GM23338 (cell line): ENCODE results near the gene SDC3. TPM values are rescaled to one million over a fixed set of nuclear protein-coding genes. Genes with fewer than 3 reads are reported as not detected.

Source experiments
- ATAC-seq: fragments of 200-7000 bp; cut with Tn5 transposase; 3 replicates; pipeline ENCODE4 v1.9.1; 2020
- DNase-seq: peaks from one replicate; pipeline ENCODE4 v3.0.0-alpha.2; 2015; ENCODE audit warnings: low spot score
- H2AFZ ChIP-seq: fragments of 200-600 bp; sonication (generic); 2 replicates; pipeline ENCODE4 v1.8.0; 2016; ENCODE audit warnings: antibody characterized with exemption, mild to moderate bottlenecking, moderate library complexity
- H3F3A ChIP-seq: fragments of 200-600 bp; sonication (generic); replicated peaks from 2 replicates; pipeline ENCODE4 v1.8.0; 2017; ENCODE audit warnings: antibody characterized with exemption, mixed run types, low read depth
- H3K27ac ChIP-seq: fragments of 200-600 bp; sonication (generic); 2 replicates; pipeline ENCODE4 v1.6.1; 2016; ENCODE audit warnings: low read depth
- H3K27me3 ChIP-seq: fragments of 200-600 bp; sonication (generic); 2 replicates; pipeline ENCODE4 v1.8.0; 2016; ENCODE audit warnings: mild to moderate bottlenecking, mixed run types, moderate library complexity; ENCODE audit not compliant: insufficient read depth
- H3K36me3 ChIP-seq: fragments of 200-600 bp; sonication (generic); 2 replicates; pipeline ENCODE4 v1.8.0; 2016; ENCODE audit warnings: mild to moderate bottlenecking; ENCODE audit not compliant: insufficient read depth
- H3K4me1 ChIP-seq: fragments of 200-600 bp; sonication (generic); 2 replicates; pipeline ENCODE4 v1.8.0; 2016; ENCODE audit warnings: mild to moderate bottlenecking, moderate library complexity; ENCODE audit not compliant: insufficient read depth
- H3K4me2 ChIP-seq: fragments of 200-600 bp; sonication (generic); 2 replicates; pipeline ENCODE4 v1.7.1; 2017; ENCODE audit warnings: mixed run types
- H3K4me3 ChIP-seq: fragments of 200-600 bp; sonication (generic); 2 replicates; pipeline ENCODE4 v1.6.1; 2016; ENCODE audit warnings: mixed run types
- H3K79me2 ChIP-seq: fragments of 200-600 bp; sonication (generic); replicated peaks from 2 replicates; pipeline ENCODE4 v1.8.0; 2017; ENCODE audit warnings: mild to moderate bottlenecking; ENCODE audit not compliant: insufficient read depth
- H3K9me2 ChIP-seq: fragments of 200-600 bp; sonication (generic); 2 replicates; pipeline ENCODE4 v1.8.0; 2017; ENCODE audit not compliant: insufficient read depth
- H4K20me1 ChIP-seq: fragments of 200-600 bp; sonication (generic); replicated peaks from 2 replicates; pipeline ENCODE4 v1.8.0; 2017; ENCODE audit warnings: mild to moderate bottlenecking; ENCODE audit not compliant: insufficient read depth
- H3K27ac Mint-ChIP-seq: 2 replicates; pipeline ENCODE4 v1.8.0; 2020; ENCODE audit warnings: inconsistent platforms, mild to moderate bottlenecking, moderate library complexity, mixed read lengths
- H3K27me3 Mint-ChIP-seq: 3 replicates; pipeline ENCODE4 v1.8.0; 2022; ENCODE audit warnings: low read depth, mild to moderate bottlenecking, moderate library complexity, mixed read lengths, inconsistent platforms; ENCODE audit not compliant: insufficient read depth, poor library complexity
- H3K36me3 Mint-ChIP-seq: 3 replicates; pipeline ENCODE4 v1.8.0; 2021; ENCODE audit warnings: low read depth, mild to moderate bottlenecking, inconsistent platforms, moderate library complexity, mixed read lengths
- H3K4me1 Mint-ChIP-seq: 3 replicates; pipeline ENCODE4 v1.8.0; 2020; ENCODE audit warnings: mild to moderate bottlenecking, inconsistent platforms, mixed read lengths
- H3K4me3 Mint-ChIP-seq: 3 replicates; pipeline ENCODE4 v1.8.0; 2021; ENCODE audit warnings: moderate library complexity, mild to moderate bottlenecking, inconsistent platforms, mixed read lengths
- H3K9me3 Mint-ChIP-seq: 3 replicates; pipeline ENCODE4 v1.8.0; 2020; ENCODE audit warnings: moderate library complexity, mild to moderate bottlenecking, inconsistent platforms, mixed read lengths
- CREB1 ChIP-seq: fragments of 250-450 bp; sonication (Bioruptor Pico); IDR thresholded peaks from 2 replicates; pipeline ENCODE4 v1.5.0; 2020; ENCODE audit warnings: low read depth, mild to moderate bottlenecking, moderate library complexity
- CTCF ChIP-seq, 2 experiments: fragments of 200-600 bp in 1 of 2; sonication (generic) in 1 of 2; conservative IDR thresholded peaks; 2 replicates each; pipeline versions ENCODE4 v1.5.1 to v1.6.1; 2016 to 2017; ENCODE audit warnings: antibody characterized with exemption in 2 of 2, low read depth in 2 of 2, mild to moderate bottlenecking in 2 of 2, moderate library complexity in 1 of 2
- ETS1 ChIP-seq: IDR thresholded peaks from 2 replicates; pipeline ENCODE4 v1.6.1; 2016; ENCODE audit warnings: antibody characterized with exemption
- EZH2 ChIP-seq: fragments of 200-600 bp; sonication (generic); IDR thresholded peaks from one replicate; pipeline ENCODE4 v1.8.0; 2017; ENCODE audit warnings: antibody characterized with exemption, mild to moderate bottlenecking, low read depth; ENCODE audit not compliant: unreplicated experiment
- EZH2phosphoT487 ChIP-seq: fragments of 200-600 bp; sonication (generic); IDR thresholded peaks from one replicate; pipeline ENCODE4 v1.8.1; 2018; ENCODE audit warnings: antibody characterized with exemption; ENCODE audit not compliant: unreplicated experiment
- JUNB ChIP-seq: IDR thresholded peaks from one replicate; pipeline ENCODE4 v1.6.1; 2016; ENCODE audit warnings: antibody characterized with exemption; ENCODE audit not compliant: unreplicated experiment
- NANOG ChIP-seq: IDR thresholded peaks from 2 replicates; pipeline ENCODE4 v1.6.1; 2016; ENCODE audit warnings: antibody characterized with exemption, borderline replicate concordance
- POLR2AphosphoS5 ChIP-seq: IDR thresholded peaks from 2 replicates; pipeline ENCODE4 v1.6.1; 2016; ENCODE audit warnings: antibody characterized with exemption, low read depth
- STAT1 ChIP-seq: IDR thresholded peaks from one replicate; pipeline ENCODE4 v1.6.1; 2016; ENCODE audit warnings: antibody characterized with exemption; ENCODE audit not compliant: unreplicated experiment
- ZNF114 ChIP-seq: fragments of 250-450 bp; sonication (Bioruptor Pico); IDR thresholded peaks from 2 replicates; pipeline ENCODE4 v1.5.0; 2020; ENCODE audit warnings: mild to moderate bottlenecking, moderate library complexity
- ZNF331 ChIP-seq: fragments of 250-450 bp; sonication (Bioruptor Pico); IDR thresholded peaks from 2 replicates; pipeline ENCODE4 v1.5.0; 2020; ENCODE audit warnings: low read depth, mild to moderate bottlenecking, moderate library complexity
- ZNF462 ChIP-seq: fragments of 250-450 bp; sonication (Bioruptor Pico); IDR thresholded peaks from 2 replicates; pipeline ENCODE4 v1.5.0; 2020; ENCODE audit warnings: mild to moderate bottlenecking, moderate library complexity
- polyA plus RNA-seq: library from polyadenylated mRNA; unstranded; fragments of >200 nt; fragmentation: Nextera tagmentation; extraction: Ambion mirVana; gene quantifications from 2 replicates; pipeline ENCODE4 v1.2.1, GENCODE V29; 2016
- total RNA-seq: library from RNA; depleted of rRNA; stranded (reverse); fragments of >200 nt; shearing (Covaris generic); gene quantifications from 2 replicates; pipeline ENCODE4 v1.2.3, GENCODE V29; 2014
- TF ChIP-seq, protein P1 (sequence below): IDR thresholded peaks from one replicate; pipeline ENCODE4 v1.6.1; 2018; ENCODE audit warnings: antibody characterized with exemption; ENCODE audit not compliant: unreplicated experiment

SDC3 gene
- total and polyA plus RNA-seq, 2 experiments from 2014 or later = 5.2 to 29.7 TPM

GRCh38 chr1:30863858-30864604 is 44.5 kb downstream of the SDC3 start:
- no peaks in the 10 kb centered on the region for H3F3A ChIP-seq
- no peaks in the 10 kb centered on the region for H3K36me3 ChIP-seq
- Mint-ChIP-seq H3K36me3 (no peaks in the 10 kb centered on the region), H3K27me3 (peaks cover 4% of the 10 kb centered on the region), H3K4me1 (peaks cover 9% of the 10 kb centered on the region), H3K27ac (no peak overlapping the region), H3K9me3 (no peaks in the 10 kb centered on the region), H3K4me3 (no peak overlapping the region)
- H2AFZ ChIP-seq = no peak overlapping the region
- H3K4me1 ChIP-seq = peaks cover 2% of the 10 kb centered on the region; the same call in 1 of the 2 replicates
- no peaks in the 10 kb centered on the region for H3K79me2 ChIP-seq
- no peak overlapping the region for H3K4me2 ChIP-seq
- ATAC-seq (no peak), DNase-seq (no peak)
- H3K27me3 ChIP-seq = no peaks in the 10 kb centered on the region
- H3K27ac ChIP-seq = no peak overlapping the region
- no peaks in the 10 kb centered on the region for H3K9me2 ChIP-seq
- TF ChIP-seq EZH2 = no peak
- no peak for TF ChIP-seq POLR2AphosphoS5
- no peak for TF ChIP-seq ZNF462
- TF ChIP-seq, protein P1, sequence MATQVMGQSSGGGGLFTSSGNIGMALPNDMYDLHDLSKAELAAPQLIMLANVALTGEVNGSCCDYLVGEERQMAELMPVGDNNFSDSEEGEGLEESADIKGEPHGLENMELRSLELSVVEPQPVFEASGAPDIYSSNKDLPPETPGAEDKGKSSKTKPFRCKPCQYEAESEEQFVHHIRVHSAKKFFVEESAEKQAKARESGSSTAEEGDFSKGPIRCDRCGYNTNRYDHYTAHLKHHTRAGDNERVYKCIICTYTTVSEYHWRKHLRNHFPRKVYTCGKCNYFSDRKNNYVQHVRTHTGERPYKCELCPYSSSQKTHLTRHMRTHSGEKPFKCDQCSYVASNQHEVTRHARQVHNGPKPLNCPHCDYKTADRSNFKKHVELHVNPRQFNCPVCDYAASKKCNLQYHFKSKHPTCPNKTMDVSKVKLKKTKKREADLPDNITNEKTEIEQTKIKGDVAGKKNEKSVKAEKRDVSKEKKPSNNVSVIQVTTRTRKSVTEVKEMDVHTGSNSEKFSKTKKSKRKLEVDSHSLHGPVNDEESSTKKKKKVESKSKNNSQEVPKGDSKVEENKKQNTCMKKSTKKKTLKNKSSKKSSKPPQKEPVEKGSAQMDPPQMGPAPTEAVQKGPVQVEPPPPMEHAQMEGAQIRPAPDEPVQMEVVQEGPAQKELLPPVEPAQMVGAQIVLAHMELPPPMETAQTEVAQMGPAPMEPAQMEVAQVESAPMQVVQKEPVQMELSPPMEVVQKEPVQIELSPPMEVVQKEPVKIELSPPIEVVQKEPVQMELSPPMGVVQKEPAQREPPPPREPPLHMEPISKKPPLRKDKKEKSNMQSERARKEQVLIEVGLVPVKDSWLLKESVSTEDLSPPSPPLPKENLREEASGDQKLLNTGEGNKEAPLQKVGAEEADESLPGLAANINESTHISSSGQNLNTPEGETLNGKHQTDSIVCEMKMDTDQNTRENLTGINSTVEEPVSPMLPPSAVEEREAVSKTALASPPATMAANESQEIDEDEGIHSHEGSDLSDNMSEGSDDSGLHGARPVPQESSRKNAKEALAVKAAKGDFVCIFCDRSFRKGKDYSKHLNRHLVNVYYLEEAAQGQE = no peak
- no peak for TF ChIP-seq CTCF (conservative IDR thresholded peaks at IDR 0.05; ENCODE audit: low read depth in 2 of 2)
- no peak for TF ChIP-seq ZNF114 (CRISPR knock-in tag)
- TF ChIP-seq NANOG = no peak
- no peak for TF ChIP-seq ETS1
- TF ChIP-seq ZNF331 = no peak
- no peak for TF ChIP-seq EZH2phosphoT487
- no peak for TF ChIP-seq STAT1
- TF ChIP-seq CREB1 (CRISPR knock-in tag) = no peak
- TF ChIP-seq JUNB = no peak
- H3K4me3 ChIP-seq = no peak overlapping the region
- no peaks in the 10 kb centered on the region for H4K20me1 ChIP-seq
